Astrocyte of the hippocampus (primary cell): ENCODE measurements around the gene CYP11A1.

Source experiments
- DNase-seq: peaks from one replicate; pipeline ENCODE4 v3.0.0; 2011; ENCODE audit warnings: low read depth, low spot score

Gene CYP11A1

GRCh38 chr15:74301583-74302361 lies 65.7 kb downstream of the CYP11A1 start:
- no peak for DNase-seq

DNA sequence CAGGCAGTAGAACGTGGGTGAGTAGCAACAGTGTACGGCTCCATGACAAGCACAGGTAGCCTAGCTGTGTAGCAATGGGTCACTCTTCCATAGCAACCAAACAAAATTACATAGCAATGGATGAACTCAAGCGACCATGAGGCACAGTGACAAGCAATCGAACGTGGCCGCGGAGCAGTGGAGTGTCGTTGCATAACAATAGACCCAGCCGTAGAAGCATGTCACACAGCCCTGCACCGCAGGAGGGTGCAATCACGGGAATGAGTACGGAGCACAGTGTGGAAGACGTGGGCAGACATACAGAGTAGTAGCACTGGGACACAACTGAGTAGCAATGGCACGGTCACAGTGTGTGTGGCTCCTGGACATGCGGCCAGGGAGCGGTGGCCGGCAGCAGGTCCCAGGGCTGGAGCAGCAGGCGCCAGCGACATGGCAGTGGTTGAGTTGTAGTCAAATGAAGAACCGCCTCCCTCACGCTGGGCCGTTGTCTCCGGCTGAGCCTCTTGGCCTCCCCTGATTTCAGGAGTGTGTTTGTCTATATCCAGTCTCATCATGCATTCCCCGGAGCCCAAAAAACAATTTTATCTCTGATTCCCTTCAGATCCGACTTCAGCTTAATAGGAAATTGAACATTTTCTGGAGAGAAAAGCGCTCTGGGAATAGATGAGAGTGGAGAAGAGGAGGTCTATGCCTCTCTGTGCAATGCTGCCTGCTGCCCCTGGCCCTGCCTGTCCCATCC lies 67.2 kb downstream of the CYP11A1 start:
- DNase-seq: no peak

DNA sequence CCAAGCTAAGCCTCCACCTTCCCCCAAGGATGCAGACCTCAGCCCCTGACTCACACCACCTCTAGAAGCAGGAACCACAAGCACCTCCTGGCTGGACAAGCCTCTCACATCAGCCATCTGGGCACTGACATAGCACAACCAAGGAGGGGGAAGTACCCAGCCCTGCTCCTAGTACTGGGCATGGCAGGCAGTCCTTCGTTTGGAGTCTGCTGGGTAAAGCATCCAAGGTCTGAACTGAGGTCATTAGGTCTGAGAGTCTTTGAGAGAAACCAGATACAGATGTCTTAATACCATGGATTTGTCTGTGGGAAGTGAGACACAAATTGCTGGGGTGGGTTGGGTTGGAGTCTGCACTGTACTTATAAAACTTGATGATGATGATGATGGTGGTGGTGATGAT lies 69.6 kb downstream of the CYP11A1 start:
- DNase-seq: no peak

DNA sequence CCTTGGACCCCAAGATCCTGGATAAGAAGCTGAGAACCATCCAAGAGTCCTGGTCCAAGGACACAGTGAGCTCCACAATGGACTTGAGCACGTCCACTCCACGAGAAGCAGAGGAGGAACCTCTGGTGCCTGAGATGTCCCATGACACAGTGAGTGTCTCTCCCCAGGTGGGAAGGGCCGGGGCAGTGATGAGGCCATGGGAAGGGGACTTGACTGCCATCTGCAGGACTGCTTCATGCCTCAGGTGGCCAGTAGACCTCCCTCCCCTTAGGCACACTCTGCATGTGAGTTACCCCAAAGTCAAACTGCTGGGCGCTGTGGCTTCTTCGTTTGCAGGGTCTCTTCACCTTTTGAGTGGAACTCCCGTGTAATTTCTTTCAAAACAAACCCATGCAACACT lies 71.6 kb downstream of the CYP11A1 start:
- DNase-seq: no peak

DNA sequence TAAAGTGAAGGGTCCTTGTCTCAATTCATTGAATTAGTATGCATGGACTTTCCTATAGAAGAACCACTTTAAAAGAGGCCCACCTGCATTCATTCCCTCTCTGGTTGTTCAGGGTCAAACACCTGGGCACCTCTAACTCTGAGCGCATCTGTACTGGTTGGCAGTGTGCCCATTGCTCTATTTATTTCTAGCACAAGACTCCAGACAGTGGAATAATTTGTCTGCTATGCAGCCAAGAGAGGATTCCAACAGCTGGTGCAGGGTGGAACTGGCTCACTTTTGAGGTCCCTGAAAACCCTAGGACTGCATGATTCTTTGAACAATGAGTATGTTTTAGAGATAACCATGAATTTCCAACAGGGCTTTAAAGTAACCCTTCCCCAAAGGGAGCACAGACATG lies 73.4 kb downstream of the CYP11A1 start:
- DNase-seq: no peak

DNA sequence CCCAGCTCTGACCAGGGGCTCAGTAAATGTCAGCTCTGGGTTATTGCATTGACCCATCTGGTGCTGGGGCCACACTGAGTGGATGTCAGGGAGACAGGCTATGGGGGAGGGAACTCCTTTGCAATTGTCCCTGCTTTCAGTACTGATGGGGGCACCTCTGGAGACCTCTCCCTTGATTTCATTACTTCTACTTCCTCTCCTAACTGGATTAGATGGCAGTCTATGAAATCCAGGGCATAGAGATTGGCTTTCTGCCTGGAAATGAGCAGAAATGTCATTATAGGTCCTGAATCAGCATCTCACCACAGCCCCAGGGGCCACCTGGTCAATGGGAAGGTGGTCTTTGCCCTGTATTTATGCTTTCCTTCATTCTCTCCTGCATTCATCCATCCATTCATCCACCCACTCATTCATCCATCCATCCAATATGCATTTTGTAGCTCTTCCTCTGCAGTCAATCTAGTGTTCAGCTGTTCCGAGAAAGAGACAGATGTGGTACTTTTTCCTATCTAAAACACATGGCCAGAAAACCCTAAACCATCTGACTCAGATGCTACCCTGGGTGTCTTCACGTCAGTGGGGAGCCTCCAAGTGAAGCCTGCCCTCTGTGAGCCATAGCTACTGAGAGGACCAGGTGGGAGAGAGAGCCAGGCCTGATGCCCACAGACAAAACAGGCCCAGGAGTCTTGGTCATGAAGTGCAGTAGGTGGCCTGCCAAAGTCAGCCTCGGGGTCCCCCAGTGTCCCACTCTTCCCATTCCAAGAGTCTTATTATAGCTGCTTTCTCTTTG lies 74.2 kb downstream of the CYP11A1 start:
- DNase-seq: no peak

DNA sequence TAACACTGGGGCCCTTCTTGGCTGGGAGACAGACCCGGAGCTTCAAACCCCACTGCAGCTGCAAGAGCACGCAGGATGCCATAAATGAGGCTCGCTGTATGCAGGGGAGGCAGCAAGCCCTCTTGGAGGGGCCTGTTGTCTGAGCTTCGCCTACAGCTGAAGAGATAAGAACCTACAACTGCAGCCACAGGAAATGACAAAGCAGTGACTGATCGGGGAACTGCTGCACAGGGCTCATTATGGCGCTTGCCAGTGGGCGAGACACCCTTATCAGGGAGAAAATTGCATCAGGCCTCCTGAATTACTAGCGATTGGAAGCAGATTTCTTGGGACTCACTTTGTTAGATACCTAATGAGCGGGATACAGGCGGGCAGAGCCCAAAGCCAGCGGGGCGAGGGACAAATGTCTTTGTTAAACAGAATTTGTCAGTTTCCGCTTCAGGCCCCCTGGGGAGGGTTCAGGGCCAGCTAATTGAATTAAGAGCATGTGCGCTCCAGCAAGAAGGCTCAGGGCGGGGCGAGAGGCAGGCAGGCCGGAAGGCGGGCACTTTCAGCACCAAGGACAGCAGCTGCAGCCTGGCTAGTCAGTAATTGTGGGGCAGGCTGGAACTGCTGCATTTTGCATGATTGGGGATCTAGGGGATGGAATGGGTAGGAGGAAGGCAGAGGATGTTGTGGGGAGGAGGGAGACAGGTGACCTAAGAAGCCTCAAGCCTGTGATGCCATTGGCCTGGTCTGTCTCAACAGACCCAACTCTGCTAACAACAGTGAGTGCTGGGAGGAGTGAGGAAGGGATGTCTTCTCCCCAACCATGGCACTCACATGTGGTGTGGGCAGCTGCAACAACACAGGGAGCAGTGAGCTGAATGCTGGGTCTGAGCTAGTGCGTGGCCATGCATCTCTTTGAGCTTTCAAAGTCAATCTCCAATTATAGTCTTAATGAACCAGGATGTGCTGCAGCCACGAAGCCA lies 76.1 kb downstream of the CYP11A1 start:
- peak; percentile 92 for DNase-seq

DNA sequence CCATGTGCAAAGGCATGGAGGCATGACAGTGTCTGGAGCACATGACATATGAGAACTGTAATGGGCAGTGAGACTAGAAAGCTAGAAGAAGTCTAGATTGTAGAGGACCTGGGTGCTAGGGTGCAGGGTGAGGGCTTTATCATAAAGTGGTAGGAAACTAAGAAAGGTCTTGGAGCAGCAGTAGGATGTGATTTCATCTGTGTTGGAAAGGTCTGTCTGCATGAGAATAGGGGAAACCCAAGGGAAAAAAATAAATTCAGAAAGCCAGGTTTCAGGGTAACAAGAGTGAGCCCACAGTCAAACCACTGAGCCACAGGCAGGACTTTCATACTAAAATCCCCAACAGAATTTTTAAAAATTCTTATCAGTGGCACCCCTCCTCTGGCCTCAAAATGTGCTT lies 76.8 kb downstream of the CYP11A1 start:
- no peak for DNase-seq

DNA sequence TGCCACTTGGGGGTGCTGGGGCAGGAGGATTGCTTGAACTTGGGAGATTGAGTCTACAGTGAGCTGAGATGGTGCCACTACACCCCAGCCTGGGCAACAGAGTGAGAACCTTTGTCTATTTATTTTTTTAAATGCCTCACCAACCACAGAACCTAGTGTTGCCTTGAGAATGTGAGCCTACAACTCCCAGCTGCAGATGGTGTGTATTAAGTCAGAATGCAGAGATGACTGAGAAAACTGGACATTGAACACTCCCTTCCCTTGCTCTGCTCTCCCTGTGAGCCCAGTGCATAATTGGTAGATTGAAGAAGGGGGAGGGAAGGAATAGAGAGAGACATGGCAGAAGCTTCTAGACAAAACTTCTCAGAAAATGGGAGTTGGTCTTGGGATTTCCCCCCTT lies 77.8 kb downstream of the CYP11A1 start:
- DNase-seq: no peak
